ENCODE results near the gene DCAF11.

- TF ChIP-seq CTCF (IDR thresholded peaks at IDR 0.05; ENCODE audit: insufficient read depth, low read depth, low read length): no peak
- TF ChIP-seq EZH2 (IDR thresholded peaks at IDR 0.05; ENCODE audit: insufficient read depth, low read length): no peak
Measured at GRCh38 chr14:24110523-24110922, 4.1 kb upstream of the DCAF11 start.

Measured in astrocyte (in vitro differentiated cells and primary cell).